RKO (cell line): ENCODE data around the gene FERMT3.

ENCODE experiments used
- DNase-seq: peaks from one replicate; pipeline ENCODE4 v3.0.0-alpha.2; 2016; ENCODE audit warnings: low spot score

FERMT3 gene

DNA sequence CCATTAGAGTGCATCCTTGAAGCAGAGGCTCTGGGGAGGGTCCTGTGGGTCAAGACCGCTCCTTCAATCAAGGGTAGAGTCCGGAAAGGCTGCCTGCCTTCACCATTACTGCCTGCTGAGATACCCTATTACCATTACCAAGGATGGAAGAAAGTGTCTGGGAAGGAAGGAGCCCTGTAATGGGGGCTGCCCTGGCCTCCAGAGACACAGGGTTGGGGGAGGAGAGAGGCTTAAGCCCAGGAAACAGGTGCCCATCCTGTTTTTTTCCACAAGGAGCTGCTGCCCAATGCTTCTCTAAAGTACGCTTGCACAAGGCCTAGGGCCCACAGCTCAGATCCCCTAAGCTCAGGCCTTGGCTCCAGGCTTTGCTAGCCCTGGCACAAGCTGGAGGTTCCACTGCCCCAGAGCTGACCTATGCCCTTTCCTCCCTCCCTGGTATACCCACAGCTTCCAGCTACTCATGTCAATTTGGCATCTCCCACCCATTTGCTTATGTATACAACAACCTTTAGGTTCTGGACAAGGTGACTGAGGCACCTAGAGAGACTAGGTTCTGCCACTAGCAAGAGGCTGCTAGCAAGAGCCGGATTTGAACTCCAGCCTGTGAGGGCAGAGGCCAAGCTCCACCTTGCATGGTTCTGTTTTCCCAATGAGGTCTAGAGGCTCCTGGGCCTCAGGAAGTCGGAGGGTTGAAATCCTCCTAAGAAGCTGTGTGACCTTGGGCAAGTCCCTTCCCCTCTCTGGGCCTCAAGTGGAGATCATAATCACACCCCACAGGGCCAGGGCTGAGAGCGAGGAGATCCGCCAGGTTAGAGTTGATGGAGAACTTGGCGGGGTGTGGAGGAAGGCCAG lies 43.3 kb downstream of the FERMT3 start:
- DNase-seq = no peak

DNA sequence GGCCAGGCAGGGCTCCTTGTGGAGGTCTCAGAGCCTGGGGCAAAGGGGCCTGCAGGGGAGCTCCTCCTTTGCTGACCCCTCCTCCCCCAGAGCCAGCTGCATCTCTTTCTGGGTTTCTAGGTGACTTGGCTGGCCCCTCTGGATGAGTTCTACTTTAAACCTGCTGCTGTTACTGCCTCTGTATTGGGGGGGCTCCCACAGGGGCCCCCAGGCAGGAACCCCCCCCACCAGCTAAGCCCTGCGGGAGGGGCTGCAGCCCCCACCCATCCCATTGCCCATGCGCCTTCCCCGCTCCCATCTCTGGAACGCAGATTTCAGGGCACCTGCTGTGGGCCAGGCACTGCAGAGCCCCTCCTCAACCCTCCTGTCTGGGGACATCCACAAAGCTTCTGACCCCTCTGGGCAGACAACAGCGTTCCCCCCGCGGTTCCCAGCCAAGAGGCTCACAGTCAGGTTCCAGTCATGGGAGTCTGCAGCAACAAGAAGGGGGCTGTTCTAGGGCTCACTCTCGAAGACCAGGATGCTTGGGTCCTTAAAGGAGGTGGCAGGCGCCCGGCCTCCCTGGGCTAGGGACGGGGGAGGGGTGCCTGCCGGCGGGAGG lies 44.0 kb downstream of the FERMT3 start:
- no peak for DNase-seq

DNA sequence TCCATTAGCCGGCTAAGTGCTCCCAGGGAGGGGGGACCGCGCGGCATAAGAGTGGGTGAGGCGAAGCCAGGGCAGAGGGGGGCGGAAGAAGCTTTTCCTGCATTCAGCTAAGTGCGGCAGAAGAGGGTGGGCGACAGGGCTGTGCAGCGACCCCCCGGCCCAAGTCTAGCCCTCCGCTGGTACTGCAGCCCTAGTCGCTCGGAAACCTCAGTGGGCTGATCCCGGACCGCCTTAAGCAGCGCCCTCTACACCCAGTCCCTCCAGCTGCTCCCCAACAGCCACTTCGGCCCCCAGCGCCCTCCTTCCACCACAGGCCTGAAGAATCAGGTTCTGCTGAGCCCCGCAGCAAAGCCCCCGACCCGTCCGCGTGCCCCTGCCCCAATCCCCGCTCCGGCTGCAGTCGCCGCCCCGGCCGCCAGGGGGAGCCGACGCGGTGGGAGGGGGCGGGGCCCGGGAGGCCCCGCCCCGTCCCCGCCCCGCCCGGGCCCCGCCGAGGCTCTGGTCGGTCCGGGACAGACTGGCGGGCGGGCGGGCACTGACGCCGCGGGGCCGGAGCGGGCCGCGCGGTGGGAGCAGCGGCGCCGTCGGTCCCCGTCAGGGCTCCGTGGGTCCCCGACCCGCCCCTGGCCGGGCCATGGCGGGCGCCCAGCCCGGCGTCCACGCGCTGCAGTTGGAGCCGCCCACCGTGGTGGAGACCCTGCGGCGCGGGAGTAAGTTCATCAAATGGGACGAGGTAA lies 44.7 kb downstream of the FERMT3 start, which contains the start of gene PLCB3:
PLCB3 (plus strand) TSS at position 515 of the 737 bp plus-strand sequence; CDS start at position 635, 120 bp downstream.
- DNase-seq = peak; percentile 59

DNA sequence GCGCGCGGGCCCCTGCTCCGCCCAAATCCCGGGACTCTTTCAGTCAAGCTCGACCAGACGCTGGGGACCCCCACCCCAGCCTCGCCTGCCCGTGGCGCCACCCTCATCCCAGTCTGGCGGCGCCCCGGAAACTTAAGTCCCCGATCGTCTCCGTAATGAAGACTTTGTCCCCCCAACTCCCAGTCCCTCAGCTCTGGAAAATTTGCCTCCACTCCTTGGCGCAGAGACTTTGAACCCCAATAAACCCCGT lies 45.2 kb downstream of the FERMT3 start:
- DNase-seq = peak; percentile 49

DNA sequence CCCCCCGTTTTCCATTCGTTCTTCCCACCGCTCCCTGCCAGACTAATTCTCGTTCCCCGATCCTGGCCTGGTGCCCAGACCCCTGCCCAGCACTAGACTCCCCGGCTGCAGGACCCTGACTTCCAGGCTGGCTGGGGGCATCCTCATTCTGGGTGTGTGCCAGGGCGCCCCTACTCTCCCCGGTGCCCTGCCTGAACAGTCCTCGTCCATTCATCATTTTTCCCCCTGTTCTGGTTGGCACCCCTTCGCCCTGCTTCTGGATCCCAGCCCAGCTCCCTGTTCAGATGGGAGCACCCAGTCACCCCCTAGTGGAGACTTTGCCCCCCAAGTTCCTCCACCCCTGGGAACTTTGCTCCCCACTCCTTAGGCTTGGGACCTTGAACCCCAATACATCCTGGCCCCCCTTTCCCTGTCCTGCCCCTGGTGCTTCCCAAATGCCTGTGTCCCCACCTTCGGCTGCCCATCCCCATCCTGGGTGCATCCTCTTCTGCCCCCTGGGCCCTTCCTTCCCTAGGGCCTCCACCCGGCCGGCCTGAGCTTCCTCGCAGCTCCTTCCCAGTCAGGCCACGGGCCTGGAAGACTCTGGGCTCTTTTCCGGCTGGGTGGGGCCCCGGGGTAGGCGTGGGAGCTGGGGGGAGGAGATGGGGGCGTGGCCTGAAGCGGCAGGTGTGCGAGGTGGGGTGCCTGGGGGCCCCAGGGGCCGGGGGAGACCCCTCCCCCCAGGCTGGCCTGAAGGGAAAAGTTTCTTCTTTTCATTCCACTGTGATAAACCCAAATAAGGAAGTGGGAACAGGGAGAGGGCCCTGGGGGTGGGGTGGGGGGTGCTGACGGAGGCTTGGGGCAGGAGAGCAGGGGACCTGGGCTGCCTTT lies 45.7 kb downstream of the FERMT3 start:
- DNase-seq = peak; percentile 75

DNA sequence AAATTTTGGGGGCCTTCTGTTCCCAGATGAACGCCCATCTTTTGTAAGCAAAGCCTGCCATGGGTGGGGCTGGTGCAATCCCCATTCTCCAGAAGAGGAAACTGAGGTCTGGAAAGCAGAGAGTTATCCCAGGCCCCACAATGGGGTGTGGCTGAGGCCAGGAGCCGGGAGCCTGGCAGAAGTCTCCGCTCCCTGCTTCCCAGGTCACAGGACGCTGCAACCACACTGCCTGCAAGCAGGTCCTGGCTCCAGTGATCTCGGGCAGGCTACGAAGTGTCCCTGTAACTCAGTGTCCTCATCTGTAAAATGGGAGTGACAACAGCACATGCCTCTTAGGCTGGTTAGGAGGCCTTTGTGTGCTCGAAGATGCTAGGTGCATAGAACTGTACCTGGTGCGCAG lies 46.5 kb downstream of the FERMT3 start:
- DNase-seq = no peak

DNA sequence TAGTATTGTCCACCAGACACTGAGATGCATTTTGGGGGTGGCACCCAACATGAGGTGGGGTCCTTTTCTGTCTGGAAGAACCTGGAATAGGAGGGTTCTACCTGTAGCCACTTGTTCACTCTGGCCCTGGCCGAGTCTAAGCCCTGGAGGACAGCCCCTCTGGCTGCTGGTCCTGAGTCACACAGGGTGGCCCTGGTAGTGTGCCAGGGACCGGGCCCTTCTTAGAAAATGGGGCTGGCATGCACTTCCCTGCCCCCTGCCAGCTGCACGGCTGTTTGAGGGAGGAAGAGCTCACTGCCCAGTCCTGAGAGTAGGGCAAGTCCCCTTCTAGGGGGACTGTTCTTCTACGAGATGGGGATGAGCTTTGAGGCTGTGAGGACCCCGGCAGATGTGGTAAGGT lies 47.0 kb downstream of the FERMT3 start:
- DNase-seq = no peak

DNA sequence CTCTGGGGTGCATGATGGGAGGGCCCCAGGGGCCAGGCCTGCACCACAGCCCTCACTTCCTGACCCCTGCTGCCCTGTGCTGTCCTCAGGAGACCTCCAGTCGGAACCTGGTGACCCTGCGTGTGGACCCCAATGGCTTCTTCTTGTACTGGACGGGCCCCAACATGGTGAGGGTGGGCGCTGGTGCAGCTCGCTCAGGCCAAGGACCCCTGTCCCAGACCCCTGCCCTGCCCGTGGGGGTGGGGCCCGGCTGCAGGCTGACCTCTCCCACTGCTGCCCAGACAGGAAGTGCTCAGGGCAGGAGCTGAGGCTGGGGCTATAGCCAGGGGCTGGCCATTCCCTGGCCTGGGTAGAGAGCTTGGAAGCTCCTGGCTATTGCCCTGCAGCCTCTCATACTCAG lies 47.8 kb downstream of the FERMT3 start:
- no peak for DNase-seq

DNA sequence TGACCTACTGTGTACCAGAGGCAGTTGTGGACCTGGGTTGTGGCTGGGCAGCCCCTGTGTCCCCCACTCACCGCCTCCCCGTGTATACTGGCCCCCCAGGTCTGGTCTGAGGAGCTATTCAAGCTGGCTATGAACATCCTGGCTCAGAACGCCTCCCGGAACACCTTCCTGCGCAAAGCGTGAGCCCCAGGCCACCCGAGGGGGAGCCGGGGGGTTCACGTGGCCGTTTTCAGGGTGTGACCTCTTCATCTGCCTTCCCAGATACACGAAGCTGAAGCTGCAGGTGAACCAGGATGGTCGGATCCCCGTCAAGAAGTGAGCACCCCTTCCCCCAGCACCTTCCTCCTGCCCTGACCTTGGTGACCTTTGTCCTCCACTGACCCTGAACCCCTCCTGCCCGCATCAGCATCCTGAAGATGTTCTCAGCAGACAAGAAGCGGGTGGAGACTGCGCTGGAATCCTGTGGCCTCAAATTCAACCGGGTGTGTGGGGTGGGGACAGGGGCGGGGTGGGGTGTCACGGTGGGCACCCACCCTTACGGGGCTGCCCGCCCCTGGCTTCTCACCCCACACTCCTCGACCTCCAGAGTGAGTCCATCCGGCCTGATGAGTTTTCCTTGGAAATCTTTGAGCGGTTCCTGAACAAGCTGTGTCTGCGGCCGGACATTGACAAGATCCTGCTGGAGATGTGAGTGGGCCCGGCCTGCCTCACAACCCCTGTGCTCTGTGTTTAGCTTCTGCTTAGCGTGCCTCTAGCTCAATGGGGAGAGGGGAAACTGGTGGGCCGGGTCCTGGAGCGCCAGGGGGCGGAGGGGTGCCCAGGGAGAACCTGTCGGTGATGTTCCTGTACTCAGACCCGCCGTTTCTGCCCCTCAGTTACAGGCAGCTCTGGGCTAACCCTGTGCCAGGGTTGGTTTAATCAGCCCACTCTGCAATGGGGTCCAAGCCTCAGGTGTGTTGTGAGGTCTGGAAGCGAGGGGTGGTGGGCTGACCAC lies 48.9 kb downstream of the FERMT3 start:
- no peak for DNase-seq

DNA sequence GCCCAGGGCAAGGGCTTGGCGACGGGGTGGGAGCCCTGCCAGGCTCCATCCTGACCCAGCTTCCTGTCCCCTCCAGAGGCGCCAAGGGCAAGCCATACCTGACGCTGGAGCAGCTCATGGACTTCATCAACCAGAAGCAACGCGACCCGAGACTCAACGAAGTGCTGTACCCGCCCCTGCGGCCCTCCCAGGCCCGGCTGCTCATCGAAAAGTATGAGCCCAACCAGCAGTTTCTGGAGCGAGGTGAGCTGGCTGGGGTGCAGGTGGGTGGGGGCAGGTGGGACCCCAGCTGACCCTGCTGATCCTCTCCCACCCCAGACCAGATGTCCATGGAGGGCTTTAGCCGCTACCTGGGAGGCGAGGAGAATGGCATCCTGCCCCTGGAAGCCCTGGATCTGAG lies 49.8 kb downstream of the FERMT3 start:
- DNase-seq = no peak

DNA sequence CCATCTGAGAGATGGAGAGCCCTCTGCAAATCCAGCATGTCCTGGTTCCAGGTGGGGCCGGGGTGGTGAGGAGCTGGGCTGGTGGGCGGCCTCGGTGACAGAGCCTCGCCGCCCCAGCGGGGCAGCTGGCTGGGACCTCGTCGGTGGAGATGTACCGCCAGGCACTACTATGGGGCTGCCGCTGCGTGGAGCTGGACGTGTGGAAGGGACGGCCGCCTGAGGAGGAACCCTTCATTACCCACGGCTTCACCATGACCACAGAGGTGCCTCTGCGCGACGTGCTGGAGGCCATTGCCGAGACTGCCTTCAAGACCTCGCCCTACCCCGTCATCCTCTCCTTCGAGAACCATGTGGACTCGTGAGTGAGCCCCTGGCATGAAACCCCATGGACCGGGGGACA lies 51.8 kb downstream of the FERMT3 start:
- DNase-seq = no peak

DNA sequence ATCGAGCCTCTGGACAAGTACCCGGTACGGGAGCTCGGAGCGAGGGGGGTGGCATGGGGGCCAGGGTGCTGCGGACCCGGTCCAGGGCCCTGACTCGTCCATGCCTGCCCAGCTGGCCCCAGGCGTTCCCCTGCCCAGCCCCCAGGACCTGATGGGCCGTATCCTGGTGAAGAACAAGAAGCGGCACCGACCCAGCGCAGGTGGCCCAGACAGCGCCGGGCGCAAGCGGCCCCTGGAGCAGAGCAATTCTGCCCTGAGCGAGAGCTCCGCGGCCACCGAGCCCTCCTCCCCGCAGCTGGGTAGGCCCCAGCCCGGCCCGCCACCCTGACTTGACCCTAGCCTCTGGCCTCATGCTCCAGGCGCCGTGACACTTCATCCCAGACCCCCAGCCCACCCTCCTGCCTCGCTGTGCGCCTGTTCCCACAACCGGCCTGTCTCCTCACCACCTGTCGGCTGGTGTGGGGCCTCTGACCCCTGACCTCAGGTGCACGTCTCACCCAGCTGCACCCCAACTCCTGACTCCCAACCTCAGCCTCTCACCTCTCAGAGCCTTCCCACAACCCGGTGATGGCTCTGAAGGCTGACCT lies 52.5 kb downstream of the FERMT3 start:
- DNase-seq = no peak

DNA sequence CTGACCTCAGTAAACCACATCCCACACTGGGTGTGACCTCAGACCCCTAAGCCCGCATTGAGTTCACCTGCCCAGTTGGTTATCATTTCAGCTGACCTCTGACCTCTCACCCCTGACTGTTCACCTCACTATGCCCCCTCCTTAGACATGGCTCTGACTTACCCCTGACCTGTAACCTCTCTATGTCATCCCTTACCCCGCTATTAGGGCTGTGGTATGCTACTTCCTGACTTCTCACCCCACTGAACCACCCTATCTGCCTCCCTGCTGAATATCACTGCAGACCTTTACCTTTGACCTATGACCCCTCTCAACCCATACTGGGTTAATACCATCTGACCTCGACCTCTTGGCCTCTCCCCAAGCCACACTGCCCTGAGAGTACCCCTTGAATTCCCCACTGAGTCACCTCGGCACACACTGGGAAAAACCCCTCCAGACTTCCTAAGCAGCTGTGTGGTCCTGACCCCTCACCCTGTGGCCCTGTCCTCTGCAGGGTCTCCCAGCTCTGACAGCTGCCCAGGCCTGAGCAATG lies 53.1 kb downstream of the FERMT3 start:
- no peak for DNase-seq

DNA sequence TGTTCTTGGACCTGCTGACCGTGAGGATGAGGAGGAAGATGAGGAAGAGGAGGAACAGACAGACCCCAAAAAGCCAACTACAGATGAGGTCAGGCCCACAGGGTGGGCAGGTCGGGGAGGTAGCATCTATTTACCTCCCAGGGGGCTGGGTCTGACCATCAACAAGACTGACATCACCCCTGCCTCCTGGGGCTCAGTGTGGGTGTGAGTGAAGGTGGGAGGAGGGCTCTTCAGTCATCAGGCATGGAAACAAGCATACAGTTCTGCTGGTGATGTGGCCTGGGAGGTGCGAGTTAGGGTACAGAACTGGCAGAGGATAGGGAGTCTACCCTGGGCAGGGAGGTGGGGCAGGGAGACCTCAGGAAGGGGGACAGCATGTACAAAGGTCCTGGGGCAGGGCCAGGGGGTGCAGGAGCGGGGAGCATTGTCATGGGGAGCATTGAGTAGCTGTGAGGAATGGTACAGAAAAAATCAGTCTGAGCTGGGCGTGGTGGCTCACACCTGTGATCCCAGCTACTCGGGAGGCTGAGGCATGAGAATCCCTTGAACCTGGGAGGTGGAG lies 53.7 kb downstream of the FERMT3 start:
- no peak for DNase-seq

DNA sequence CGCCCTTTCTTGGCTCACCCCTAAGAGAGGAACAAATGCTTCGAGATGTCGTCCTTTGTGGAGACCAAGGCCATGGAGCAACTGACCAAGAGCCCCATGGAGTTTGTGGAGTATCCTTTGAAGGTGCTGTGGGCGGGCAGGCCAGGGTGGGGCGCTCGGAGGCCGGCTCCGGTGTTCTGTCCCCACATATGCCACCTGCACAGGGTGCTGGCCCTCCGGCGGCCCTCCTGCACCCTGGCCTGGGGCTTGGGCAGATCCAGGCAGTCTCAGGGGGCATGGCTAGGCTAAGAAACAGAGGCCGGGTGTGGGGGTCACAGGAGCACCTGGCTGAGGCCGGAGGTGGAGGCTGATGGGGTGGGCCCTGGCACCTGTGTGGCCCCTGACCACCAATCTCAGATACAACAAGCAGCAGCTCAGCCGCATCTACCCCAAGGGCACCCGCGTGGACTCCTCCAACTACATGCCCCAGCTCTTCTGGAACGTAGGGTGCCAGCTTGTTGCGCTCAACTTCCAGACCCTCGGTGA lies 55.1 kb downstream of the FERMT3 start:
- no peak for DNase-seq

DNA sequence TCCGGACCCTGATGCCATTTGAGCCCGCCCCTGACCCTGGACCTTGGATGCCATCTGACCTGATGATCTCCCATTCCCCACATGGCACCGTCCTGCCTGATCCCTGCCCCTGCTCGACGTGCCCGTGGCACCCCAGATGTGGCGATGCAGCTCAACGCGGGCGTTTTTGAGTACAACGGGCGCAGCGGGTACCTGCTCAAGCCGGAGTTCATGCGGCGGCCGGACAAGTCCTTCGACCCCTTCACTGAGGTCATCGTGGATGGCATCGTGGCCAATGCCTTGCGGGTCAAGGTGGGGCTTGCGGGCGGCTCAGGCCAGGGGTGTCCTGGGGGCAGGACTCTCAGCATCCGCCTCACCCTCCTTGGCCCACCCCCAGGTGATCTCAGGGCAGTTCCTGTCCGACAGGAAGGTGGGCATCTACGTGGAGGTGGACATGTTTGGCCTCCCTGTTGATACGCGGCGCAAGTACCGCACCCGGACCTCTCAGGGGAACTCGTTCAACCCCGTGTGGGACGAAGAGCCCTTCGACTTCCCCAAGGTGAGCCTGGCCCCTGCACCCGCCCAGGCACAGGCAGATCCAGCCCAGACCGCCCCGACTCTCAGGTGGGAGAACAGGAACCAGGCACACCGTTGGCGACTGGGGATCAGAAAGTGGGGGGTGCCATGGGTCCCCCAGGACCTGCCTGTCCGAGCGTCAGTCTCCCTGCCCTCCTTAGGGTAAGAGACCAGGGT lies 55.9 kb downstream of the FERMT3 start:
- no peak for DNase-seq

DNA sequence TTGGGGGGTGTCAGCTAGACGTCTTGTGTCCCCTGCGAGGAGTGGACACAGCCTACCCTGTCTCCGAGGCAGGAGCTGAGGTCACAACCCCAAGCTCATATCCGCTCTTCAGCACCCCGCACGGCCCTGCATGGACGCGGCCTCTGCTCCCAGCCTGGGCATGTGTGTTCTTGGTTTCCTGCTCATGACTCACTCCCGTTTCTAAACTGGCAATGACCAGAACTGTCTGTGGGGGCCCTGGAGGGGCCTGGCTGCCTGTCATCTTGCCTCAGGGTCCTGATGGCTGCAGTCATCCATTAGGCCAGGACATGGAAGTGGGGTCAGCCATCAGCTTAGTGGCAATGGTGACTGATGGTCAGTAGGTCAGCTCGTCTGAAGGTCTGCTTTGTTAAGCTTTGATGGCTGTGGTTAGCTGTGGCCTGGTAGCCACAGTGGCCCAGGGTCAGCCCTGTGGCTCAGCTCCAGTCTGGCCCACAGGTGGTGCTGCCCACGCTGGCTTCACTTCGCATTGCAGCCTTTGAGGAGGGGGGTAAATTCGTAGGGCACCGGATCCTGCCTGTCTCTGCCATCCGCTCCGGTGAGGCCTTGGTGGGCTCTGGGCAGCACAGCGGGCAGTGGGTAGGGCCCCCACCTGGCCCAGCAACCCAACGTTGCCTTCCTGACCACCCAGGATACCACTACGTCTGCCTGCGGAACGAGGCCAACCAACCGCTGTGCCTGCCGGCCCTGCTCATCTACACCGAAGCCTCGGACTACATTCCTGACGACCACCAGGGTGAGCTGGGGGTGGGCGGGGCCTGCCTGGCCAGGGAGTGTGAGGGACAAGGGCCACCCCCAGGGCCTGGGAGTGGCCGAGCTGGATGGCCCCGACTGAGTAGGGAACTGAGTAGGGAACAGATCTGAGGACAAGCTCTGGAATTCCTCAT lies 56.8 kb downstream of the FERMT3 start:
- DNase-seq = no peak

DNA sequence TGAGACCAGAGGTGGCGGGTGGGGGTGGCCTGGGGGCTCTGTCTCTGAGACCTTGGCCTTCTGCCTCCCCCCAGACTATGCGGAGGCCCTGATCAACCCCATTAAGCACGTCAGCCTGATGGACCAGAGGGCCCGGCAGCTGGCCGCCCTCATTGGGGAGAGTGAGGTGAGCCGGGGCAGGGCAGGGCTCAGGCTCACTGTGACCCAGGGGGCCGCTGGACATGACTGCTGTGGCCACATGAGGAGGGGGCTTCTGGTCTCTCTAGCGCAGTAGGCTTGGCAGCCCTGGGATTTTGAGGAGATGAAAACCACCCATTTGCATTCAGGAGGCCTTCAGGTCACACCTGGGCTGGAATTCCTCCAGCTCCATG lies 57.4 kb downstream of the FERMT3 start:
- no peak for DNase-seq
